H54 (cell line): ENCODE measurements around the gene SLC12A5.
A peak's percentile ranks its signal among the peaks of the same experiment; 100 is the strongest.
"Not testable (repeated sequence)": the region's sequence is repeated elsewhere in the genome, so short reads cannot be mapped to it uniquely, and the experiment has no call there.

Source experiments
- DNase-seq: peaks from one replicate; pipeline ENCODE4 v3.0.0; 2011; ENCODE audit warnings: low spot score, mixed read lengths; ENCODE audit not compliant: insufficient read length
- FAIRE-seq: peaks from 3 replicates; lab custom pipeline; 2011; peaks lifted over from hg19 to GRCh38; lab: Jason Lieb, UNC
- POLR2A ChIP-seq: IDR thresholded peaks from 2 replicates; pipeline ENCODE4 v1.6.1; 2011; ENCODE audit warnings: low read depth, mild to moderate bottlenecking, low read length

SLC12A5 gene

DNA sequence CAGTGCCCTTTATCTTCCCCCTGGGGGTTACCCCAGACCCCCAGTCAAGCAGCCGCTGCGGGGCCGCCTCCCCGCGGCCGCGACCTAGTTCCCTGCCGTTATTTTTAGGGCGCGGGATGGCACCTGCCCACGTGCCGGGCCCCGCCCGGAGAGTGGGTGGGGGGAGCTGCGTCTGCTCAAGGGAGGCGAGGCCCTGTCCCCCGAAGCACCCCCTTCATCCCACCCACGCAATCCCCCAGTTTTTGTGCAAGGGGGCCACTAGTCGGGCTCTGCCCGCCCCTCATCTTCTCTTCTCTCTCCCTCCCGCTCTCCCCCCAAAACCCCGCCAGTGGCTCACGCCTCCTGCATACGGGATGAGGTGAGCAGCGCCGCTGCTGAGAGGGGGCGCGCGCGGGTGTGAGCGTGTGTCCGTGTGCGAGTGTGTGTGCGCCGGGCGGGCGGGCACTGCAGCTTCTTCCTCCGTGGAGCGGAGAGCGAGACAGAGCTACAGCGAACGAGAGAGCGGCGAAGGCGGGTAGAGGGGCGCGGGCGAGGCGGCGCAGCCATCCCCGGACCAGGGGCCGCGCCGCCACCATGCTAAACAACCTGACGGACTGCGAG lies at the start of gene SLC12A5:
Gene SLC12A5 (plus strand): TSS at position 444 of the 600 bp plus-strand sequence. CDS start 130 bp downstream, at position 574.
- DNase-seq (no peak), FAIRE-seq (no peak)
- no peak for TF ChIP-seq POLR2A

DNA sequence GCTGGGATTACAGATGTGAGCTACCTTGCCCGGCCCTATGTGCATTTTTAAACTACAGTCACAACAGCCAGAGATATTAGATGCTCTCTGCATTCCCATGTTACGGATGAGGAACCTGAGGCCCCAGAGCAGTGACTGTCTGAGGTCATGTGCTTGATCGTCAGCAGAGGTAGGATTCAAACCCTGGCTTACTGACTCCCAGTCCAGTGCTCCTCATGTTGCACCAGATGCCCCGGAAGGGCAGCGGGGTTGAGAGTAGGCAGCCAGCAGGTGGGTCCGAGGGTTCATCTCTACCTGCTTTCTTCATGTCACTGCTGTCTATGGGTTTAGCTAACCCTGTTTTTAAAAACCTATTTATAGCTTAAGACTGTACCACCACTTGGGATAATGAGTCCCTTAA lies 47.8 kb upstream of the SLC12A5 start:
- DNase-seq (no peak), FAIRE-seq (no peak)
- no peak for TF ChIP-seq POLR2A

DNA sequence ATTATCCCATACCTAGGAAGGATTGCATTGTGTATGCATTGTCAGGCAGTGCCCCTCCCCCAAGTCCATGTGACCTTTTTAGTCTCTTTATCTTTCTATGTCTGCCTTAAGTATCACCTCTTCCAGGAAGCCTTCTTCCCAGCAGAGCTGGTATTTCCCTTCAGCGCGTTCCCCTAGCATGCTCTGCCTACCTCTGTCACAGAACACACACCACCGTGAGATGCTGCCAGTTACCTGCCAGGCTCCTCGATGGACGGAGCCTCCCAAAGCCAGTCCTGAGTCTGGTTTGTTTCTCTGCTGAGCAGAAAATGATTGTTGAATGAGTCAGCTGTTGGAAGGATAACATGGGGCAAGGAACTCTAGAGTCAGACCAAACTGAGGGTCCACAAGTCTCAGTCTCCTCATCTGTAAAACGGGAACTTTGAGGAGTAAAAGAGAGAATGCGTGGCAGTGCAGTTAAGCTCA lies 45.7 kb upstream of the SLC12A5 start:
- TF ChIP-seq POLR2A: no peak
- DNase-seq (no peak), FAIRE-seq (no peak)

DNA sequence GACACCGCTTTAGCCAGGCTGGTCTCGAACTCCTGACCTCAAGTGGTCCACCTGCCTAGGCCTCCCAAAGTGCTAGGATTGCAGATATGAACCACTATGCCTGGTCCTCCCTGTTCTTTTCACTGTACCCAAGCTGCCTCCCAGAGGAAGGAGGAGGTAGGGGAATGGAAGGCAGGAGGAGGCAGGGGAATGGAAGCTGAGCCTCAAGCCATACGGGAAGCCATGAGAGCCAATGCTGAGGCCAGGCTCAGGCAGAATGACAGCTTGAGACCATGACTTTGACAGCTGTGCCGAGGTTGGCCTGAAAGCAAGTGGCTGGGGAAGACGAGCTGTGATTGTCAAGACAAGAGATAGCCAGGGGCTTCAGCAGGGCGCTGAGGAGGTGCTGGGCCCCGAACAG lies 43.4 kb upstream of the SLC12A5 start:
- TF ChIP-seq POLR2A: no peak
- no peak for FAIRE-seq
- DNase-seq: no peak

DNA sequence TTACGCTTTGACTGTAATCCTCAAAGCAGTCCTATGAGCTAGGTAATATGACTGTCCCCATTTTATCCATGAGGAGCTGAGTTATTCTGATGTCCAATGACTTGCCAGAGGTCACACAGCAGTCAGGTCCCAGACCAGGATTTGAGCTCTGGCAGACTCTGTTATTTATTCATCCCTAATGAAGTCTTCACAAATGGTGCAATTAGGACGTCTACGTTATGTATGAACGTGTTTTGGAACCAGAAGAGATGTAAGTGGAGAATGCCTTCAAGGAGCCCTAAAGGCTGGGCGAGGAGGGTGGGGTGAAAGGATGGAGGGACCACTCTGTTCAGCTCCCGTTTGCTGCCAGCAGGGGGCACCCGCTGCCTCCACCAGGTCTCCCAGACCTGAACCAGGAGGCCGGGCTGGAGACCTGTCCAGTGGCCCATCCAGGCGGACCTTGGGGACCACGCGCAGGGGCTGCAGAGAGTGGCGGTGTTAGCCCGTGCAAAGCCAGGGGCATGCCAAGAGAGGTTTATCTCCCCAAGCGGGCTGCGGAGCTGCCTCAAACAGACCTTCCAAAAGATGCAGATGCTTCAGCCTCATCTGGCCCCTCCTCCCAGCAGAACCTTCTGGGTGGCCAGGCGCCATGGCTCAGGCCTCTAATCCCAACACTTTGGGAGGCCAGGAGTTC lies 41.8 kb upstream of the SLC12A5 start:
- TF ChIP-seq POLR2A: no peak
- FAIRE-seq (no peak), DNase-seq (peak; percentile 84)

DNA sequence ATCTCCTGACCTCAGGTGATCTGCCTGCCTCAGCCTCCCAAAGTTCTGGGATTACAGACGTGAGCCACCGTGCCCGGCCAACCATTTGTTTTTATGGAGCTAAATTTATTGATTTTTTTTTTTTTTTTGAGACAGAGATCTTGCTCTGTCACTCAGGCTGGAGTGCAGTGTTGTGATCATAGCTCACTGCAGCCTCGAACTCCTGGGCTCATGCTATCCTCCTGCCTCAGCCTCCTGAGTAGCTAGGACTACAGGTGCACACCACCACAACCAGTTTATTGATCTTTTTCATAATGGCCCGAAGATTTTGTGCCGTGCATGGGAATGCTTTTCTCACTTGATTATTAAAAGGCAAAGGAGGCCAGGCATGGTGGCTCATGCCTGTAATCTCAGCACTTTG lies 40.2 kb upstream of the SLC12A5 start:
- not testable (repeated sequence) for FAIRE-seq, DNase-seq

DNA sequence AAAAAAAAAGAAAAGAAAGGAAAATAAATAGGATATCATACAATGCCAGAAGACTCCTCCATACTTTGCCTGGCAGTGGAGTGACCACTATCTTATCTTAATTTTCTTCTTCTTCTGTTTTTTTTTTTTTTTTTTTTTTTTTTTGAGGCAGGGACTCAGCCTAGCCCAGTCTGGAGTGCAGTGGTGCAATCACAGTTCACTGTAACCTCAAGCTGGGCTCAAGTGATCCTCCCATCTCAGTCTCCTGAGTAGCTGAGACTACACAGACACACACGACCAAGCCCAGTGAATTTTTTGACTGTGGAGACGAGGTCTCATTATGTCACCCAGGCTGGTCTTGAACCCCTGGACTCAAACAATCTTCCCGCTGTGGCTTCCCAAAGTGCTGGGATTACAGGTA lies 37.4 kb upstream of the SLC12A5 start:
- no peak for FAIRE-seq
- no peak for DNase-seq
- no peak for TF ChIP-seq POLR2A

DNA sequence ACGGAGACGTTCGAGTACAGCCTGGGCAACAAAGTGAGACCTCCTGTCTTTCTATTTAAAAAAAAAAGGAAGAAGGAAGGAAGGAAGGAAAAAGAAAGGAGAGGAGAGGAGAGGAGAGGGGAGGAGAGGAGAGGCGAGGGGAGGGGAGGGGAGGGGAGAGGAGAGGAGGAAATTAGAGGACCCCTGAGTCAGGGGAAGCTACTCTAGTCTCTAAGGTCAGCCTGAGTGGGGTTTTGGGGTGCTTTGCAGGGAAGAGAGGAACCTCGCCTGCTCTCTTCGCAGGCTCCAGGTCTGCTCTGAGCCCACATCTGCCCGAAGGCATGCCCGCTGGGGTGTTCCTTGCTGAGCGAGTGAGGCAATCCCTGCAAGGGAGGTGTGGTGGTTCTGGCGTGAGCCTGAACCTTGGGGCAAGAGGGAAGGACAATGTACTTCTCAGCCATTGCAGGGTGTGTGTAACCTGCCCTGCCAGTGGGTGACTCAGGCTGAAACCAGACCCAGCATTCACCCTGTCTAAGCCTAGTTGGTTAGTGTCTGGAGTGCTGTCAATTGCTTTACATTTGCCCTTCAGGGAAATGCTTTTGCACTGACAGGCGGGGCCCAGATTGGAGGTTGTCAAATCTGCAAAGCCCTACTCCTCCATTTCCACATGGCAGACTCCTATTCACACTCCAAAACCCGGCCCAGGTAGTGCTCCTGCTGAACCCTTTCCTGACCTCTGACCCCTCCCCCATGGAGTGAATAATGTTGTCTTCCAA lies 35.6 kb upstream of the SLC12A5 start:
- TF ChIP-seq POLR2A: no peak
- FAIRE-seq: peak; percentile 86
- DNase-seq: peak; percentile 94

DNA sequence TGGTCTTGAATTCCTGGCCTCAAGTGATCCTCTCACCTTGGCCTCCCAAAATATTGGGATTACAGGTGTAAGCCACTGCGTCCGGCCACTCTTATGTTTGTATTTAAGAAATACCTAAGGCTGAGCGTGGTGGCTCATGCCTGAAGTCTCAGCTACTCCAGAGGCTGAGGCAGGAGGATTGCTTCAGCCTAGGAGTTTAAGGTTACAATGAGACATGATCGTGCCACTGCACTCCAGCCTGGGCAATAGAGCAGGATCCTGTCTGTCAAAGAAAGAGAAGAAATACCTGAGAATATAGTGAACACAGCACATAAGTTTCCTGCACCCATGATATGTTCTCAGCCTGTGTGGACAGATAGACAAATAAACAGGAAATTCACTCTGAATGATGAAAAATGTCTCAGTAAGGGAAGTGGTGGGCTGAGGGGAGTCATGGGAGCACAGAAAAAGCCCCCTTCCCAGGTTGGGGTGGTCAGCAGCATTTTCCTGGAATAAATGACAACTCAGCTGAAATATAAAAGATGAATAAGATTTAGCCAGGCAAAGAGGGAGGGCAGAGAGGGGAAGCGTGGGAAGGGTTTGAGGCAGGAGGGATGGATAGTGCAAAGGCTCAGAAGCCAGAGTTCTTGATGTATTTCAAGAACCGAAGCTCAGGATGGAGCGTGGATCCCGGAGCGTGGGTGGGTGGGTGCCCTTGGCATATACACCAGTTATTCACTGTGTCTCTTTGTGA lies 34.1 kb upstream of the SLC12A5 start:
- no peak for TF ChIP-seq POLR2A
- no peak for FAIRE-seq
- no peak for DNase-seq

DNA sequence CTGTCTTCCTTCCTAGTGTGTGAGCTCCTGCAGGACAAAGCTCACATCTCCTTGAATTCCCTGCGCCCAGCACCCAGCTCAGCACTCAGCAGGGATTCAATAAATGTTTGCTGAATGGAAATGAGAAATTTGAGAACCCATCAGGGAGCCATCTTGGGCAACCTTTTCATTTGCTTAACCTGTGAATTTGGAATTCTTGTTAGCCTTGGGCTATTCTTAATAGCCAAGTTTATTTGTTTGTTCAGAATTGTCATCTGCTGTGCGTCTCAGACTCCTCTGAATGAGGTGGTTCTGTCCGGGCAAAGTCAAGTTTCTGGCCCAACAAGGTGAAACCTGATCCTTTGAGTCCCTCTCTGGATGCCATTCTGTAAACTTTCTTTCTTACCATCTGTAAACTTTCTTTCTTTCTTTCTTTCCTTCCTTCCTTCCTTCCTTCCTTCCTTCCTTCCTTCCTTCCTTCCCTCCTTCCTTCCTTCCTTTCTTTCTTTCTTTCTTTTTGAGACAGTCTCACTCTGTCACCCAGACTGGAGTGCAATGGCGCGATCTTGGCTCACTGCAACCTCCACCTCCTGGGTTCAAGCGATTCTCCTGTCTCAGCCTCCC lies 33.4 kb upstream of the SLC12A5 start:
- not testable (repeated sequence) for DNase-seq, FAIRE-seq

DNA sequence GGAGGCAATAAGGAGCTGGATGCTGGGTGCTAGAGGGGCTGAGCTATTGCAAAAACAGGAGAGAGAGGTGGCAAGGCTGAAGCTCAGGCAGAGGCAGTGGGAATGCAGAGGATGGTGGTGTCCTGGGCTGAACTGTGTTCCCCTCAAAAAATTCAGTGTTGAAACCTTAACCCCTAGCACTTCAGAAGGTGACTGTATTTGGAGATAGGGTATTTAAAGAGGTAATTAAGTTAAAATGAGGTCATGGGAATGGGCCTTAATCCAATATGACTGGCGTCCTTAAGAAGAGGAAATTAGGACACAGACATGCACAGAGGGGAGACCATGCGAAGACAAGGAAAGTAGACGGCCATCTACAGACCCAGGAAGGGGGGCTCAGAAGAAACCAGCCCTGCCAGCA lies 31.8 kb upstream of the SLC12A5 start:
- no peak for TF ChIP-seq POLR2A
- DNase-seq: no peak
- no peak for FAIRE-seq

DNA sequence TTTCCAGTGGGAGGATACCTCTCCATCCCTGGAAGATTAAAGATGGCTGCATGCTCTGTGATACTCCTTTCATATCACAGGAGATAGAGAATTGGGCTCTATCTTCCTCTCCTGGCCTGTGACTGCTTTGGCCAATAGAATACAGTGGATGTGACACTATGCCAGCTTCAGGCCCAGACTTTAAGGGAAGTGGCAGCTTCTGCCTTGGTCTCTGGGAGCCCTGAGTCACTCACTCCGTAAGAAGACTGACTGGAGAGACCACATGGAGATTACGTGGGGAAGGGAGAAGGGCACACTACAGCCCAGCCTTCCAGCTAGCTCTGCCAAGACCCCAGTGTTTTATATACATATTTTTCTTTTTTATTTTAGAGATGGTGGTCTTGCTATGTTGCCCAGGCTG lies 30.7 kb upstream of the SLC12A5 start:
- TF ChIP-seq POLR2A: no peak
- DNase-seq (no peak), FAIRE-seq (no peak)

DNA sequence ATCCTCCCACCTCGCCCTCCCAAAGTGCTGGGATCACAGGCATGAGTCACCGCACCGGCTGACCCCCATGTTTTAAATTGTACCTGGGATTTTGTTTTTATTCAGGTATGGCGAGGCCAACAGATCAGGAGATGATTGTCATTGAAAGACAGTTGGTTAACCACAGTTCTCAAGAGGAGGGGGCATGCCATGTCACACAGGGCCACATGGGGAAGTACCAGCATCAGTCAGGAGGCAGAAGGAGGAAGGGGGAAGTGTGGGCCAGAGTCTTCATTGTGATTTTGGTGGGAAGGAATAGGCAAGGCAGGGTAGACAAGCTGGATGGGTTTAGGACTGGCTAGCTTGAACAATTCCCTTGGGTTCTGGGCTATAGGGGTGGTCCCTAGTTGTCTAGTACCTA lies 30.3 kb upstream of the SLC12A5 start:
- FAIRE-seq (no peak), DNase-seq (no peak)
- TF ChIP-seq POLR2A: no peak
